DOHH2 (cell line): Measurements from ENCODE around the gene HPCAL4.

Experiments used
- H3F3A ChIP-seq: fragments of 200-600 bp; sonication (generic), shearing (Covaris generic); 2 replicates; pipeline ENCODE4 v1.6.0; 2016; ENCODE audit warnings: antibody characterized with exemption, mild to moderate bottlenecking; ENCODE audit not compliant: control insufficient read depth, insufficient read depth
- H3K27ac ChIP-seq: fragments of 200-600 bp; sonication (generic); 2 replicates; pipeline ENCODE4 v1.5.1; 2014; ENCODE audit warnings: low read depth, mild to moderate bottlenecking, low read length, moderate library complexity
- H3K27me3 ChIP-seq: fragments of 200-600 bp; sonication (generic); 2 replicates; pipeline ENCODE4 v1.6.1; 2014; ENCODE audit warnings: mild to moderate bottlenecking, low read length, mixed read lengths; ENCODE audit not compliant: control insufficient read depth
- H3K36me3 ChIP-seq: fragments of 200-600 bp; sonication (generic); 2 replicates; pipeline ENCODE4 v1.6.1; 2014; ENCODE audit warnings: mild to moderate bottlenecking, low read length, moderate library complexity, mixed read lengths; ENCODE audit not compliant: control insufficient read depth
- H3K4me1 ChIP-seq: fragments of 200-600 bp; sonication (generic); 2 replicates; pipeline ENCODE4 v1.6.1; 2014; ENCODE audit warnings: mild to moderate bottlenecking, low read length, mixed read lengths; ENCODE audit not compliant: control insufficient read depth
- H3K4me2 ChIP-seq: fragments of 200-600 bp; sonication (generic); 2 replicates; pipeline ENCODE4 v1.6.0; 2014; ENCODE audit warnings: mild to moderate bottlenecking, low read length, moderate library complexity
- H3K4me3 ChIP-seq: fragments of 200-600 bp; sonication (generic); 2 replicates; pipeline ENCODE4 v1.5.1; 2014; ENCODE audit warnings: mild to moderate bottlenecking, low read length, mixed read lengths
- H3K79me2 ChIP-seq: fragments of 200-600 bp; sonication (generic); 2 replicates; pipeline ENCODE4 v1.6.1; 2014; ENCODE audit warnings: mild to moderate bottlenecking, low read length, mixed read lengths; ENCODE audit not compliant: control insufficient read depth
- H3K9me2 ChIP-seq: fragments of 200-600 bp; sonication (generic); replicated peaks from 2 replicates; pipeline ENCODE4 v1.6.1; 2014; ENCODE audit warnings: mild to moderate bottlenecking, low read length, mixed read lengths; ENCODE audit not compliant: control insufficient read depth
- H3K9me3 ChIP-seq: fragments of 200-600 bp; sonication (generic); 2 replicates; pipeline ENCODE4 v1.6.1; 2014; ENCODE audit warnings: antibody characterized with exemption, low read length, mixed read lengths; ENCODE audit not compliant: control insufficient read depth, insufficient read depth
- H4K20me1 ChIP-seq: fragments of 200-600 bp; sonication (generic); 2 replicates; pipeline ENCODE4 v1.6.0; 2014; ENCODE audit warnings: low read depth, mild to moderate bottlenecking, antibody characterized with exemption, low read length, moderate library complexity; ENCODE audit not compliant: control insufficient read depth, insufficient read depth
- CTCF ChIP-seq: fragments of 200-600 bp; sonication (generic); IDR thresholded peaks from one replicate; pipeline ENCODE4 v1.5.1; 2014; ENCODE audit warnings: antibody characterized with exemption, mild to moderate bottlenecking, low read depth, low read length; ENCODE audit not compliant: poor library complexity, severe bottlenecking
- EZH2phosphoT487 ChIP-seq: fragments of 200-600 bp; sonication (generic); IDR thresholded peaks from 2 replicates; pipeline ENCODE4 v1.6.1; 2017; ENCODE audit warnings: borderline replicate concordance, mild to moderate bottlenecking, antibody characterized with exemption, low read length, moderate library complexity, mixed read lengths

Gene HPCAL4

DNA sequence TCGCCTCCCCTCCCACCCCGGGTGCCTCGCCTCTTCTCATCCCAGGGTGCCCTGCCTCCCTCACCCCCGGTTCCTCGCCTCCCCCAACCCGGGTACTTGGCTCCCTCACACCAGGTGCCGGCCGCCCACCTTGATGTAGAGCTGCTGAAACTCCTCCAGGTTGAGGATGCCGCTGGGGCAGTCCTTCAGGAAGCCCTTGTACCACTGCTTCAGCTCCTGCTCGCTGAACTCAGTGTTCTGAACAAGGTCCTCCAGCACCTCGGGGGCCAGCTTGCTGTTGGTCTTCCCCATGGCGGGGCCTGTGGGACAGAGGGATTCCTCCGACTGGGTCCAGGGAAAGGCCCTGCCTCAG is 6.9 kb downstream of the HPCAL4 start:
- Histone ChIP-seq H3K9me2 (no peaks in the 10 kb centered on the region), H3K9me3 (no peaks in the 10 kb centered on the region), H3K36me3 (no peaks in the 10 kb centered on the region), H3K4me3 (no peak overlapping the region), H3K27me3 (peaks cover 48% of the 10 kb centered on the region), H3F3A (no peaks in the 10 kb centered on the region), H3K79me2 (no peaks in the 10 kb centered on the region), H3K4me1 (peaks cover 4% of the 10 kb centered on the region; the same call in 1 of the 2 replicates), H4K20me1 (no peaks in the 10 kb centered on the region), H3K27ac (no peak overlapping the region), H3K4me2 (no peak overlapping the region)
- TF ChIP-seq EZH2phosphoT487 (no peak), CTCF (no peak)

- no peaks in the 10 kb centered on the region for H3K79me2 ChIP-seq
- H3K4me1 ChIP-seq: peaks cover 4% of the 10 kb centered on the region; the same call in 1 of the 2 replicates
- H3K27ac ChIP-seq: no peak overlapping the region
- H3F3A ChIP-seq: no peaks in the 10 kb centered on the region
- H3K36me3 ChIP-seq: no peaks in the 10 kb centered on the region
- TF ChIP-seq EZH2phosphoT487 (no peak), CTCF (no peak)
- H3K4me2 ChIP-seq: no peak overlapping the region
- H4K20me1 ChIP-seq: no peaks in the 10 kb centered on the region
- H3K4me3 ChIP-seq: no peak overlapping the region
- H3K9me2 ChIP-seq: no peaks in the 10 kb centered on the region
- peaks cover 46% of the 10 kb centered on the region for H3K27me3 ChIP-seq
- H3K9me3 ChIP-seq: no peaks in the 10 kb centered on the region
Measured at GRCh38 chr1:39683591-39684312, 7.5 kb downstream of the HPCAL4 start.

GRCh38 chr1:39681999-39682398 is 9.2 kb downstream of the HPCAL4 start:
- H3K27me3 ChIP-seq: peaks cover 34% of the 10 kb centered on the region
- no peaks in the 10 kb centered on the region for H3K36me3 ChIP-seq
- peaks cover 4% of the 10 kb centered on the region; the same call in 1 of the 2 replicates for H3K4me1 ChIP-seq
- no peaks in the 10 kb centered on the region for H3K79me2 ChIP-seq
- no peaks in the 10 kb centered on the region for H3K9me2 ChIP-seq
- TF ChIP-seq CTCF (no peak), EZH2phosphoT487 (no peak)
- no peak overlapping the region for H3K4me3 ChIP-seq
- no peak overlapping the region for H3K4me2 ChIP-seq
- H3K9me3 ChIP-seq: no peaks in the 10 kb centered on the region
- no peaks in the 10 kb centered on the region for H4K20me1 ChIP-seq
- H3K27ac ChIP-seq: no peak overlapping the region
- H3F3A ChIP-seq: no peaks in the 10 kb centered on the region
